Neural progenitor cell (in vitro differentiated cells): ENCODE data around the gene PTP4A2. TPM values are rescaled to one million over a fixed set of nuclear protein-coding genes. Genes with fewer than 3 reads are reported as not detected.

Source experiments
- DNase-seq: peaks from one replicate; pipeline ENCODE4 v3.0.0-alpha.2; 2016; ENCODE audit warnings: low spot score
- H2AFZ ChIP-seq: fragments of 200-600 bp; sonication (generic); replicated peaks from 2 replicates; pipeline ENCODE4 v1.6.1; 2016; ENCODE audit warnings: antibody characterized with exemption
- H3F3A ChIP-seq: fragments of 200-600 bp; sonication (generic); 2 replicates; pipeline ENCODE4 v1.6.1; 2016; ENCODE audit warnings: antibody characterized with exemption, low read depth
- H3K27ac ChIP-seq: fragments of 200-600 bp; sonication (generic); 2 replicates; pipeline ENCODE4 v1.5.1; 2016; ENCODE audit warnings: mild to moderate bottlenecking
- H3K27me3 ChIP-seq: fragments of 200-600 bp; sonication (generic); 2 replicates; pipeline ENCODE4 v1.6.1; 2016; ENCODE audit warnings: mild to moderate bottlenecking, moderate library complexity
- H3K36me3 ChIP-seq: fragments of 200-600 bp; sonication (generic); 2 replicates; pipeline ENCODE4 v1.5.1; 2016
- H3K4me1 ChIP-seq: fragments of 200-600 bp; sonication (generic); 2 replicates; pipeline ENCODE4 v1.6.1; 2016; ENCODE audit warnings: mixed run types
- H3K4me2 ChIP-seq: fragments of 200-600 bp; sonication (generic); 2 replicates; pipeline ENCODE4 v1.6.1; 2016
- H3K4me3 ChIP-seq: fragments of 200-600 bp; sonication (generic); 2 replicates; pipeline ENCODE4 v1.5.1; 2016
- H3K79me2 ChIP-seq: fragments of 200-600 bp; sonication (generic); 2 replicates; pipeline ENCODE4 v1.6.1; 2016; ENCODE audit warnings: low read depth
- H3K9ac ChIP-seq: fragments of 200-600 bp; sonication (generic); 2 replicates; pipeline ENCODE4 v1.6.1; 2016
- H3K9me3 ChIP-seq: fragments of 200-600 bp; sonication (generic); 2 replicates; pipeline ENCODE4 v1.5.1; 2016; ENCODE audit warnings: low read depth
- H4K20me1 ChIP-seq: fragments of 200-600 bp; sonication (generic); 2 replicates; pipeline ENCODE4 v1.6.1; 2016; ENCODE audit warnings: low read depth
- H3K27ac Mint-ChIP-seq: 3 replicates; pipeline ENCODE4 v1.8.0; 2021; ENCODE audit warnings: mixed read lengths
- H3K27me3 Mint-ChIP-seq: 2 replicates; pipeline ENCODE4 v1.8.0; 2022; ENCODE audit warnings: low read depth, mild to moderate bottlenecking, inconsistent platforms, moderate library complexity, mixed read lengths; ENCODE audit not compliant: insufficient read depth
- H3K36me3 Mint-ChIP-seq: 3 replicates; pipeline ENCODE4 v1.8.0; 2021; ENCODE audit warnings: mixed read lengths
- H3K4me1 Mint-ChIP-seq: 3 replicates; pipeline ENCODE4 v1.8.0; 2021; ENCODE audit warnings: mixed read lengths
- H3K4me3 Mint-ChIP-seq: 3 replicates; pipeline ENCODE4 v1.8.0; 2021; ENCODE audit warnings: mild to moderate bottlenecking, moderate library complexity, mixed read lengths
- H3K9me3 Mint-ChIP-seq: 3 replicates; pipeline ENCODE4 v1.8.0; 2020; ENCODE audit warnings: mixed read lengths
- CTCF ChIP-seq: fragments of 200-600 bp; sonication (generic); IDR thresholded peaks from 2 replicates; pipeline ENCODE4 v1.5.1; 2017; ENCODE audit warnings: antibody characterized with exemption, mild to moderate bottlenecking
- EZH2 ChIP-seq: fragments of 200-600 bp; sonication (generic); IDR thresholded peaks from 2 replicates; pipeline ENCODE4 v1.6.1; 2017; ENCODE audit warnings: antibody characterized with exemption, mild to moderate bottlenecking, moderate library complexity
- EZH2phosphoT487 ChIP-seq: fragments of 200-600 bp; sonication (generic); IDR thresholded peaks from 2 replicates; pipeline ENCODE4 v1.6.1; 2017; ENCODE audit warnings: antibody characterized with exemption
- total RNA-seq: library from RNA; depleted of rRNA; stranded (reverse); fragments of >200 nt; gene quantifications from 2 replicates; pipeline ENCODE4 v1.2.3, GENCODE V29; 2015; ENCODE audit warnings: low replicate concordance

PTP4A2 gene
- total RNA-seq, 1 donor from 2014 or later: 540 TPM

- no peaks in the 10 kb centered on the region for H3K27me3 Mint-ChIP-seq
- no peaks in the 10 kb centered on the region for H3K4me1 Mint-ChIP-seq
- H3F3A ChIP-seq: no peaks in the 10 kb centered on the region
- peaks cover 8% of the 10 kb centered on the region for H3K9me3 Mint-ChIP-seq
- no peak overlapping the region for H3K4me3 ChIP-seq
- H3K9ac ChIP-seq: no peak overlapping the region
- no peaks in the 10 kb centered on the region for H3K27me3 ChIP-seq
- H3K79me2 ChIP-seq: no peaks in the 10 kb centered on the region
- H2AFZ ChIP-seq: no peak overlapping the region
- H3K4me2 ChIP-seq: no peak overlapping the region
- H3K27ac Mint-ChIP-seq: no peak overlapping the region
- peaks cover 20% of the 10 kb centered on the region for H3K36me3 Mint-ChIP-seq
- TF ChIP-seq EZH2 (no peak), CTCF (no peak), EZH2phosphoT487 (no peak)
- no peak overlapping the region for H3K27ac ChIP-seq
- no peak overlapping the region for H3K4me3 Mint-ChIP-seq
- no peak for DNase-seq
- H3K36me3 ChIP-seq: peaks cover 6% of the 10 kb centered on the region
- no peaks in the 10 kb centered on the region for H4K20me1 ChIP-seq
- no peaks in the 10 kb centered on the region for H3K9me3 ChIP-seq
- H3K4me1 ChIP-seq: no peaks in the 10 kb centered on the region
Measured at GRCh38 chr1:31905093-31905509, 33.1 kb downstream of the PTP4A2 start.

- no peak for DNase-seq
- Mint-ChIP-seq H3K4me1 (no peaks in the 10 kb centered on the region), H3K27me3 (no peaks in the 10 kb centered on the region), H3K36me3 (peaks cover 18% of the 10 kb centered on the region), H3K27ac (peak overlapping the region; percentile 26), H3K4me3 (no peak overlapping the region), H3K9me3 (peaks cover 8% of the 10 kb centered on the region)
- Histone ChIP-seq H3K9ac (no peak overlapping the region), H3K9me3 (no peaks in the 10 kb centered on the region), H3K4me1 (no peaks in the 10 kb centered on the region), H3K36me3 (peaks cover 6% of the 10 kb centered on the region), H4K20me1 (no peaks in the 10 kb centered on the region), H3K27me3 (no peaks in the 10 kb centered on the region), H3K79me2 (no peaks in the 10 kb centered on the region), H3F3A (no peaks in the 10 kb centered on the region), H3K4me2 (no peak overlapping the region), H3K4me3 (no peak overlapping the region), H2AFZ (no peak overlapping the region), H3K27ac (no peak overlapping the region)
- TF ChIP-seq EZH2phosphoT487: no peak
- TF ChIP-seq EZH2: no peak
- TF ChIP-seq CTCF: no peak
Measured at GRCh38 chr1:31904339-31905092, 33.7 kb downstream of the PTP4A2 start.

GRCh38 chr1:31902510-31902860, 35.7 kb downstream of the PTP4A2 start:
- Histone ChIP-seq H3K27me3 (no peaks in the 10 kb centered on the region), H3K4me3 (no peak overlapping the region), H3K4me2 (no peak overlapping the region), H2AFZ (no peak overlapping the region), H3K9me3 (no peaks in the 10 kb centered on the region), H3K4me1 (no peaks in the 10 kb centered on the region), H3K27ac (no peak overlapping the region), H3K36me3 (no peaks in the 10 kb centered on the region), H4K20me1 (no peaks in the 10 kb centered on the region), H3K9ac (no peak overlapping the region), H3K79me2 (no peaks in the 10 kb centered on the region), H3F3A (no peaks in the 10 kb centered on the region)
- Mint-ChIP-seq H3K9me3 (peaks cover 8% of the 10 kb centered on the region), H3K36me3 (peaks cover 5% of the 10 kb centered on the region), H3K4me3 (no peak overlapping the region), H3K27me3 (no peaks in the 10 kb centered on the region), H3K27ac (no peak overlapping the region), H3K4me1 (no peaks in the 10 kb centered on the region)
- DNase-seq: no peak
- no peak for TF ChIP-seq EZH2phosphoT487
- TF ChIP-seq EZH2: no peak
- no peak for TF ChIP-seq CTCF
